HFF-Myc (cell line): ENCODE data around the gene KCNQ4.

Experiments used
- DNase-seq: peaks from one replicate; pipeline ENCODE4 v3.0.0-alpha.2; 2011; ENCODE audit warnings: low read depth; ENCODE audit errors: extremely low read depth
- H3K4me3 ChIP-seq: replicated peaks from 2 replicates; pipeline ENCODE4 v1.5.1; 2011; ENCODE audit warnings: low read depth, mild to moderate bottlenecking, control low read depth, low read length
- TF ChIP-seq, protein P1 (sequence below): IDR thresholded peaks from 2 replicates; pipeline ENCODE4 v1.5.1; 2012; ENCODE audit warnings: mild to moderate bottlenecking, low read depth, low read length, control low read depth; ENCODE audit errors: missing control alignments

Gene KCNQ4

DNA sequence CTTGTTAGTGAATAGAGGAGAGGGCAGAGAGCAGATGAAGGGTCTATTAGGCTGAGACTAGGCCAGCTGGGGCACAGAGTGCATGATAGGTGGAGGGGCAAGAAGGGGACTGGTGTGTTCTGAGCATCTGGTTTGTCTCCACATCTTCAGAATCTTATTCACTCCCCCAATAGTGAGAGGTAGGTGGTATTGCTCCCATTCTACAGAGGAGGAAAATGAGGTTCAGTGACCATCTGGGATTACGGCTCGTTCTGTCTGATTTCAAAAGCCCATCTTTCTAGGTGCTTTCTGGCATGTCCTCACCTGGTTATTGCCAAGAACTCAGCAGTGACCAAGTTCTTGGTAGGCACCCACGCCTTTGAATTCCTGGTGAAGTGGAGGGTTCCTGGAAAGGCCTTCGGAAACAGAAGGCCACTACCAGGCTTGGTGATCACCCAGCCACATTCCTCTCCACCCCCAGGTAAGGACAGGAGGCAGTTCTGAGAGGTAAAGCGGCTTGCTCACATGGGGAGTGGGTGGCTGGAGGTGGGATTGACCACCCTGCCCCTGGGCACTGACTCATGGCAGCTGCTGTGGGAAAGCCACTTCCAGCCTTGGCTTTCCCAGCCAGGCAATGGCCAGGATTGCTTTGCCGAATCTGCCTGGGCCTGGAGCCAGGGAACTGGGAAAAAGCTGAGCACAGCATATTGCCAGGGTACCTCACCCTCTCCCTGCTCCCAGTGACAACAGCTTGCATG is 97.4 kb downstream of the KCNQ4 start:
- TF ChIP-seq, protein P1, sequence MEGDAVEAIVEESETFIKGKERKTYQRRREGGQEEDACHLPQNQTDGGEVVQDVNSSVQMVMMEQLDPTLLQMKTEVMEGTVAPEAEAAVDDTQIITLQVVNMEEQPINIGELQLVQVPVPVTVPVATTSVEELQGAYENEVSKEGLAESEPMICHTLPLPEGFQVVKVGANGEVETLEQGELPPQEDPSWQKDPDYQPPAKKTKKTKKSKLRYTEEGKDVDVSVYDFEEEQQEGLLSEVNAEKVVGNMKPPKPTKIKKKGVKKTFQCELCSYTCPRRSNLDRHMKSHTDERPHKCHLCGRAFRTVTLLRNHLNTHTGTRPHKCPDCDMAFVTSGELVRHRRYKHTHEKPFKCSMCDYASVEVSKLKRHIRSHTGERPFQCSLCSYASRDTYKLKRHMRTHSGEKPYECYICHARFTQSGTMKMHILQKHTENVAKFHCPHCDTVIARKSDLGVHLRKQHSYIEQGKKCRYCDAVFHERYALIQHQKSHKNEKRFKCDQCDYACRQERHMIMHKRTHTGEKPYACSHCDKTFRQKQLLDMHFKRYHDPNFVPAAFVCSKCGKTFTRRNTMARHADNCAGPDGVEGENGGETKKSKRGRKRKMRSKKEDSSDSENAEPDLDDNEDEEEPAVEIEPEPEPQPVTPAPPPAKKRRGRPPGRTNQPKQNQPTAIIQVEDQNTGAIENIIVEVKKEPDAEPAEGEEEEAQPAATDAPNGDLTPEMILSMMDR = no peak
- no peak for DNase-seq
- no peak overlapping the region for H3K4me3 ChIP-seq

DNA sequence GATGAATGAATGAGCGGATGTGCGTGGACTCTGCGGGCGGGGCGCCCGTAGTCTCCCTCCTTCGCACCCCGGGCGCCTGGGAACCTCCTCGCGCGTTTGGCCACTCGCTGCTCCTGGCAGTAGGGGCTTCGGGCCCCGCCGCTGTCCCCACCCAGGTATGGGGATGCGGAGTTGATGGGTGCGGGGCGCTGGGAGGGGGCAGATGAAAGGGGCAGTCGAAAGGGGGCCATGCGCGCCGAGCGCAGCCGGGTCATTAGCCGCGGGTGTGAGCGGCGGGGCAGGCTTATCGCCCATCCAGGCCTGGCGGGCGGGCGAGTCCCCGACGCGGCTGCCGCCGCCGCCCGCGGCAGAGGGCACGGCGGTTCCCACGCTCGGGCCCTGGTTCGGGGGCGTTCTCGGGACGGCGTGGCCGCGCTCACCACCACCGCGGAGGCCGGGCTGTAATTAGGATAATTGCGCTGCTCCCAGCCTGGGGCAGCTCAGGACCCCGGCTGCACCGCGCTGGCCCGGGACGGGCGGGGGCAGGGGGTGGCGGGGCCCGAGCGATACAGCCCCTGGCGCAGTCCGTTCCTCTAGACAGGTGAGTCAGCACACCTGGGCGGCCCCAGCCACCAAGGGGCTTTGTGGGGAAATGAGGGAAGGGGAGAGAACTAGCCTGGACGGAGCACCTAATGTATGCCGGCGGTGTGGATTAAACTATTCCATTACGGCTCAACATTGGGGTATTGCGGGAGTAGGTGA is 100.6 kb downstream of the KCNQ4 start:
- H3K4me3 ChIP-seq = no peak overlapping the region
- TF ChIP-seq, protein P1 = no peak
- DNase-seq = no peak

DNA sequence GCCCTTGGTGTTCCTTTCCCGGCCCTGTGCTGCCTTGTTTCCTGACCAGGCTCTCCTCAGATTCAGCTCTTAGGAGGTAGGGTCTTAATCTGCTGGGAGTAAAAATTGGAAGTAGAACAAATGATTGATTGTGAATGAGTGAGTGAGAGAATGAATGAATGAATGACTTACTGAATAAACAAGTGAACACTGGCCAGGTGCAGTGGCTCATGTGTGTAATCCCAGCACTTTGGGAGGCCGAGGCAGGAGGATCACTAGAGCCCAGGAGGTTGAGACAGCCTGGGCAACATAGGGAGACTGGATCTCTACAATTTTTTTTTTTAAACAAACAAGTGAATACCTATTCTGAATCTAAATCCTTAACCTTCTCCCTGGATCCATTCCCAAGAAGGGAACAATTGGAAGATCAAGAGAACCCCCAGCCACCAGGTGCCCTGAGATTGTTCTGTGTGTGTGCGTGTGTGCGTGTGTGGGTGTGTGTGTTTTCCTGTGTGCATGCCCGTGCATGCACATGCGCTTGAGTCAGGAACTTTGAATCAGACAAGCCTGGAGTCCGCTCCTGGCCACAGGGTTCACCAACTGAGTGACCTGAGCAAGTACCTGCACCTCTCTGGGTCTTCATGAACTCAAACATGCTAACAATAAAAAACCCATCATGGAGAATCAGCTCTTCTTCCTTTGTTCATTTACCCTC is 102.9 kb downstream of the KCNQ4 start:
- DNase-seq = no peak
- no peak overlapping the region for H3K4me3 ChIP-seq
- TF ChIP-seq, protein P1 = no peak

DNA sequence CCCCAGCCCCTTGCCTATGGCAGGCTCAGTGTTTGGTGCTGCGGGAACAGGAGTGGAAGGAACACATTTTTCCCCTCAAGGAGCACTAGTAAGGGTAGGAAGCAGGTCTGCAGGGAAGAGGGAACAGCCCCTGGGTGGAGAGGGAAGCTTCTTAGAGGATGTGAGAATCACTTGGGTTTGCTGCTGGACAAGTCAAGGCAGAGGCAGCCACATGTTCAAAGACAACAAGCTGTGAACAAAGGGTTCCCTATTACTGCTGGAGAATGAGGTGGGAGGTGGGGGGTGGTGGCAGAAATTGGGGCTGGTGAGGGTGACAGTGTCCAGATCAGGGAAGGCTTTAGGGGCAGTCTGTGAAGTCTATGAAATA is 103.4 kb downstream of the KCNQ4 start:
- TF ChIP-seq, protein P1 = no peak
- H3K4me3 ChIP-seq = no peak overlapping the region
- no peak for DNase-seq

DNA sequence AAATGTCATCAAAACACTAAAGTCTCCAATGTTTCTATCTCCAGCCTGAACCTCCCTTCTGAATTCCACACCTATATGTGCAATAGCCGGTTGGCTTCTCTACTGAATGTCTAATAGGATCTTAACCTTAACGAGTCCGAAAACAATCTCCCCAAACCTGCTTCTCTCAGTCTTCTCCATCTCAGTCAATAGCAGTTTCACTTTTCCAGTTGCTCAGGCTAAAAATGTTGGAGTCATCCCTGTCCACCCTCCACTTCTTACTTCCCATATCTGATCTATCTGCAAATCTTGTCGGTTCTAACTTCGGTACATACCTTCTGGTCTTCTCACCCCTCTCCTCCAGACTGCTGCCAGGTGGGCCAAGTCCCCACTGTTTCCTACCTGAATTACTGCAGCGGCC is 104.1 kb downstream of the KCNQ4 start:
- TF ChIP-seq, protein P1 = no peak
- DNase-seq = no peak
- H3K4me3 ChIP-seq = no peak overlapping the region
